Mucosa of descending colon (tissue), 3 donors: ENCODE results near the gene PTBP1. TPM values are rescaled to one million over a fixed set of nuclear protein-coding genes. Genes with fewer than 3 reads are reported as not detected.
A peak's percentile ranks its signal among the peaks of the same experiment; 100 is the strongest.

Experiments used
- ATAC-seq: fragments of 200-7000 bp; cut with Tn5 transposase; one replicate; pipeline ENCODE4 v1.9.1; 2020; ENCODE audit warnings: mild to moderate bottlenecking, moderate library complexity
- DNase-seq, 3 donors: peaks; one replicate each; pipeline ENCODE4 v3.0.0-alpha.2; 2020
- H3K36me3 ChIP-seq: fragments of 200-600 bp; one replicate; pipeline ENCODE4 v1.8.0; 2021; ENCODE audit warnings: low read depth, mild to moderate bottlenecking
- H3K4me1 ChIP-seq: fragments of 200-600 bp; one replicate; pipeline ENCODE4 v1.8.0; 2021; ENCODE audit warnings: low read depth, mild to moderate bottlenecking
- H3K4me3 ChIP-seq: fragments of 200-600 bp; one replicate; pipeline ENCODE4 v1.8.0; 2021; ENCODE audit warnings: mild to moderate bottlenecking
- H3K9me3 ChIP-seq: fragments of 200-600 bp; one replicate; pipeline ENCODE4 v1.8.0; 2021; ENCODE audit warnings: mild to moderate bottlenecking
- intact Hi-C, 2 donors: fragments of 100-400 bp; cut with DNase I in 1 of 2; cut with micrococcal nuclease in 1 of 2; formaldehyde crosslinking; loops; one replicate each; pipeline versions ENCODE4 v1.11.0 to v1.11.1; 2022; cut with DNase I, micrococcal nuclease
- microRNA-seq: library from miRNA; unstranded; fragments of <30 nt; microRNA quantifications from one replicate; pipeline ENCODE4, GENCODE V29; 2019
- total RNA-seq, 3 donors: library from RNA; stranded (reverse); fragmentation: NEBNext Ultra II Directional in 2 of 3; extraction: Animal tissue kit (Norgen Biotek cat#: 25700) in 2 of 3; gene quantifications; one replicate each; pipeline versions ENCODE4 v1.2.1 to v1.2.4, GENCODE V29; 2021 to 2023
- TF ChIP-seq, protein P1 (sequence below): fragments of 200-600 bp; IDR thresholded peaks from one replicate; pipeline ENCODE4 v1.8.0; 2022; ENCODE audit warnings: antibody characterized with exemption, mild to moderate bottlenecking
- donor health status: DM: no; HTN: no; CAD: no; lungs with moderate emphysema.
- donor health status: DM: no; HTN: no; CAD: no.
- donor health status: DM: no; HTN: yes; CAD: no.

Gene PTBP1
- total RNA-seq, 3 donors from 2014 or later: 204 to 305 (median 281) TPM

DNA sequence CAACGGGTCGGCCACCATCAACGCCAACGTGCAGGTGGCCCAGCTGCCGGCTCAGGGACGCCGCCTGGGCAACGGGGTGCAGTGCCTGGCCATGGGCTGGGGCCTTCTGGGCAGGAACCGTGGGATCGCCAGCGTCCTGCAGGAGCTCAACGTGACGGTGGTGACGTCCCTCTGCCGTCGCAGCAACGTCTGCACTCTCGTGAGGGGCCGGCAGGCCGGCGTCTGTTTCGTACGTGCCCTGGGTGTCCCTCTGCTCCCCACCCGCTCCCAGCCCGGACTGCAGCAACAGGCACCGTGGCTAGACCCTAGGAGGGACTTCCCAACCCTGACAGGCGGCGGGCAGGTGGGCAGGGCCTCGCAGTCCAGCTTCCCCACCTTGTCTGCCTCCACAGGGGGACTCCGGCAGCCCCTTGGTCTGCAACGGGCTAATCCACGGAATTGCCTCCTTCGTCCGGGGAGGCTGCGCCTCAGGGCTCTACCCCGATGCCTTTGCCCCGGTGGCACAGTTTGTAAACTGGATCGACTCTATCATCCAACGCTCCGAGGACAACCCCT, 58.4 kb downstream of the PTBP1 start:
- intact Hi-C loops: loop anchor here in 1 of 2 donors (10.0 kb wide), 1 partner anchor 129 kb away; the partner anchor contains the start of gene WDR18
- Histone ChIP-seq H3K4me3 (no peak overlapping the region), H3K36me3 (no peaks in the 10 kb centered on the region), H3K4me1 (peaks cover 3% of the 10 kb centered on the region), H3K9me3 (no peaks in the 10 kb centered on the region)
- ATAC-seq: no peak
- peak in 1 of 3 donors; percentile 52 for DNase-seq
- TF ChIP-seq, protein P1, sequence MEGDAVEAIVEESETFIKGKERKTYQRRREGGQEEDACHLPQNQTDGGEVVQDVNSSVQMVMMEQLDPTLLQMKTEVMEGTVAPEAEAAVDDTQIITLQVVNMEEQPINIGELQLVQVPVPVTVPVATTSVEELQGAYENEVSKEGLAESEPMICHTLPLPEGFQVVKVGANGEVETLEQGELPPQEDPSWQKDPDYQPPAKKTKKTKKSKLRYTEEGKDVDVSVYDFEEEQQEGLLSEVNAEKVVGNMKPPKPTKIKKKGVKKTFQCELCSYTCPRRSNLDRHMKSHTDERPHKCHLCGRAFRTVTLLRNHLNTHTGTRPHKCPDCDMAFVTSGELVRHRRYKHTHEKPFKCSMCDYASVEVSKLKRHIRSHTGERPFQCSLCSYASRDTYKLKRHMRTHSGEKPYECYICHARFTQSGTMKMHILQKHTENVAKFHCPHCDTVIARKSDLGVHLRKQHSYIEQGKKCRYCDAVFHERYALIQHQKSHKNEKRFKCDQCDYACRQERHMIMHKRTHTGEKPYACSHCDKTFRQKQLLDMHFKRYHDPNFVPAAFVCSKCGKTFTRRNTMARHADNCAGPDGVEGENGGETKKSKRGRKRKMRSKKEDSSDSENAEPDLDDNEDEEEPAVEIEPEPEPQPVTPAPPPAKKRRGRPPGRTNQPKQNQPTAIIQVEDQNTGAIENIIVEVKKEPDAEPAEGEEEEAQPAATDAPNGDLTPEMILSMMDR: no peak

DNA sequence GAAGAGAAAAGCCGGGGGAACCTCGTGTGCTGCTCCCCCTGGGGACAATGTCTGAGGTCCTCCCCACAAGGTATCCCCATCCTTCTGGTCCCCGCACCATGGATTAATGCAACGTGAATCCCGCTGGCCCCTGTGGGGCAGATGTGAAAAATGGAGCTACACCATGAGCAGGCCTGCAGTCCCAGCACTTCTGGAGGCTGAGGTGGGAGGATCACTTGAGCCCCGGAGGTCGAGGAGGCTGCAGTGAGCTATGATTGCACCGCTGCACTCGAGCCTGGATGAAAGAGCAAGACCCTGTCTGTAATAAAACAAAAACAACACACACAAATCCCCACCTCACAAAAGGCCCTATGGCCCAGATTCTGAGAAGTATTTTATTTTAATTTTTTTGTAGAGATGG, 61.0 kb downstream of the PTBP1 start:
- no peaks in the 10 kb centered on the region for H3K9me3 ChIP-seq
- no peaks in the 10 kb centered on the region for H3K36me3 ChIP-seq
- no peak for ATAC-seq
- TF ChIP-seq, protein P1: no peak
- peaks cover 5% of the 10 kb centered on the region for H3K4me1 ChIP-seq
- intact Hi-C loops: loop anchor here in 1 of 2 donors (10.0 kb wide), 1 partner anchor 127 kb away; the partner anchor contains the start of gene WDR18
- H3K4me3 ChIP-seq: no peak overlapping the region
- DNase-seq: peak in 1 of 3 donors; percentile 32

DNA sequence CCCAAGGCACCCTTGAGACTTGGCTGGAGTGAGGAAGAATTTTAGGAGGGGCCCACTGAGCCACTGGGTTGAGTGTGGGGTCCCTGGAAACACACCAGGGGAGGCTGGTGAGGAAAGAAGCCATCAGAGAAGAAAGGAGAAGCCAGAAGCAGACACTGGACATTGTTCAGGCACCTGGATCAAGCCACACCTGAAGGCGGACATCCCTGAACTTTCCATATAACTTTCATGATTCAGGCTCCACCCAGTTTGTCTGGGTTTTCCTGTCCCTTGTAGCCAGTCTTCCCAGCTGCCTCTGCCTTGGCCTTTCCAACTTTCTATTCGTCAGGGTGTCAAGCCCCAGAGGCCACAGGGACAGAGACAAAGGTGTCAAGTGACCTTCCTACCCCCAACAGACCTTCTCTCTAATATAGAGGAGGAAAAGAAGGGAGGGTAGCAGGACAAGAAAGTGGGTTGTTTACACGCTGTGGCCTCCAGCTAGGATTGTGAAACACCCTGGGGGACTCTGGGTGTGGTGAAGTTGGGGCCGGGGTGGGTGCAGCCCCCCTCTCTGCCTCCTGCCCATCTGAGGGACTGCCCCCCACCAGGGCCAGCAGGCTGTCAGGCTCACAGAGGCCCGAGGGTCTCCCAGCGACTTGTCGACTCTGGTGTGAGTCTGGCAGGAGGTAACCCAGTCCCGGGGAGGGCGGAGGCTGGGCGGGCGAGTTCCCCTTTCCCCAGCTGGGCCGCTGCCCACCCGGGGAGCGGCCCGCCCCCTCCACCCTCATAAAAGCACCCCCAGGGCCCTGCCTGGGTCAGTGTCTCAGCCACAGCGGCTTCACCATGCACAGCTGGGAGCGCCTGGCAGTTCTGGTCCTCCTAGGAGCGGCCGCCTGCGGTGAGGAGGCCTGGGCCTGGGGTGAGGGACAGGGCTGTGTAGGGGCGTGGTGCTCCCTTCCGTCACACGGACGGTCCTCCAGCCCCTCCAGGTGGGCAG, 61.9 kb downstream of the PTBP1 start, which contains the start of gene CFD:
CFD (plus strand) TSS at position 797 of the 976 bp plus-strand sequence; CDS start at position 823, 26 bp downstream.
- Histone ChIP-seq H3K36me3 (no peaks in the 10 kb centered on the region), H3K9me3 (no peaks in the 10 kb centered on the region), H3K4me1 (peaks cover 10% of the 10 kb centered on the region), H3K4me3 (no peak within 1 kb of the TSS)
- DNase-seq (peak; percentile 52 to 76 (median 69)), ATAC-seq (peak; percentile 4)
- TF ChIP-seq, protein P1: no peak
- intact Hi-C loops: loop anchor here in 1 of 2 donors (10.0 kb wide), 1 partner anchor 126 kb away; the partner anchor contains the start of gene WDR18

DNA sequence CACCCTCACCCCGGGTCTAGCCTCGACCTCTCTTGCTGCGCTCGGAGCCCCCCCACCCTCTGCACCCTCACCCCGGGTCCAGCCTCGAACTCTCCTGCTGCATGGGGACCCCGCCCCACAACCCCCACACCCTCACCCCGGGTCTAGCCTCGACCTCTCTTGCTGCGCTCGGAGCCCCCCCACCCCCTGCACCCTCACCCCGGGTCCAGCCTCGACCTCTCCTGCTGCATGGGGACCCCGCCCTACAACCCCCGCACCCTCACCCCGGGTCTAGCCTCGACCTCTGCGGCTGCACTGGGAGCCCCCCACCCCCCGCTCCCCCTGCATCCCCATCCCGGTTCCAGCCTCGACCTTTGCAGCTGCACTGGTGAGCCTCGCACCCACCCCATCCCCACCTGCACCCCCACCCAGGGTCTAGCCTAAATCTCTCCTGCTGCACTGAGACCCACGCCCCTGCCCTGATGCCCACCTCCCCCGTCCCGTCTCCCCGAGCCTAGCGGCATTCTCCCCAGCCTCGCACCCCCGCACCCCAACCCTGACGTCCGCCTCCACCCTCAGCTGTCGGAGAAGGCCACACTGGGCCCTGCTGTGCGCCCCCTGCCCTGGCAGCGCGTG, 64.0 kb downstream of the PTBP1 start:
- H3K4me3 ChIP-seq: no peak overlapping the region

More for the DNA sequence above, 64.0 kb downstream of the PTBP1 start:
- DNase-seq (peak in 1 of 3 donors; percentile 67), ATAC-seq (no peak)
- no peaks in the 10 kb centered on the region for H3K36me3 ChIP-seq
- TF ChIP-seq, protein P1: no peak
- H3K9me3 ChIP-seq: no peaks in the 10 kb centered on the region
- intact Hi-C loops: loop anchor here (5.0 to 10.0 kb wide), 2 partner anchors 56 to 64 kb away; partner anchors contain the start of genes ARID3A (in 1 of the 2) and KISS1R (in 1 of the 2)
- H3K4me1 ChIP-seq: peaks cover 10% of the 10 kb centered on the region

Small RNA genes lying within 50 kb of the gene (microRNA-seq; reads per million reads assigned to microRNA genes)
- 3.3 reads per million, percentile 15 among the genes with 10 or more reads in this experiment for gene MIR3187
- 0.93 reads per million for gene MIR4745

Other genes with a start within 250 kb of the PTBP1 start
- gene BSG, start 224.9 kb upstream of the PTBP1 start, total RNA-seq: 1,000 to 10,000 TPM in 1 of 3 donors, 100 to 1,000 TPM in 2; 695 to 1,536 (median 896) TPM
- gene HCN2, start 207.6 kb upstream of the PTBP1 start, total RNA-seq: under 1 TPM; 0.12 to 0.89 (median 0.17) TPM
- gene POLRMT, start 163.9 kb upstream of the PTBP1 start, total RNA-seq: 10 to 100 TPM; 48.3 to 61.1 (median 51.1) TPM
- gene FGF22, start 157.6 kb upstream of the PTBP1 start, total RNA-seq: under 1 TPM in 2 of 3 donors, not detected in 1; 0.23 to 0.82 TPM
- 10 to 100 TPM; 47.5 to 69.1 (median 62.0) TPM for gene RNF126, start 134.2 kb upstream of the PTBP1 start, total RNA-seq
- 10 to 100 TPM in 2 of 3 donors, 1 to 10 TPM in 1; 2.6 to 25.0 (median 12.8) TPM for gene FSTL3, start 121.1 kb upstream of the PTBP1 start, total RNA-seq
- gene PRSS57, start 102.0 kb upstream of the PTBP1 start, total RNA-seq: not detected
- gene PALM, start 88.5 kb upstream of the PTBP1 start, total RNA-seq: 10 to 100 TPM in 2 of 3 donors, 1 to 10 TPM in 1; 8.1 to 58.4 (median 13.0) TPM
- gene MISP, start 46.3 kb upstream of the PTBP1 start, total RNA-seq: 100 to 1,000 TPM; 184 to 443 (median 361) TPM
- under 1 TPM in 1 of 3 donors, not detected in 2; 0.19 TPM for gene PLPPR3, start 24.5 kb downstream of the PTBP1 start, total RNA-seq
- gene AZU1, start 30.4 kb downstream of the PTBP1 start, total RNA-seq: under 1 TPM in 1 of 3 donors, not detected in 2; 0.25 TPM
- gene PRTN3, start 43.5 kb downstream of the PTBP1 start, total RNA-seq: not detected
- 1 to 10 TPM in 1 of 3 donors, under 1 TPM in 2; 0.43 to 1.2 (median 0.77) TPM for gene ELANE, start 54.9 kb downstream of the PTBP1 start, total RNA-seq
- gene CFD, start 62.2 kb downstream of the PTBP1 start, total RNA-seq: 100 to 1,000 TPM in 2 of 3 donors, 10 to 100 TPM in 1; 43.1 to 209 (median 110) TPM
- gene MED16, start 95.7 kb downstream of the PTBP1 start, total RNA-seq: 10 to 100 TPM; 53.4 to 77.4 (median 61.4) TPM
- not detected for gene RNU6-9, start 96.0 kb downstream of the PTBP1 start, total RNA-seq
- 10 to 100 TPM; 52.6 to 62.6 (median 54.8) TPM for gene R3HDM4, start 115.8 kb downstream of the PTBP1 start, total RNA-seq
- not detected for gene KISS1R, start 119.9 kb downstream of the PTBP1 start, total RNA-seq
- gene ARID3A, start 128.6 kb downstream of the PTBP1 start, total RNA-seq: 10 to 100 TPM; 10.1 to 16.0 (median 14.5) TPM
- 10 to 100 TPM; 23.8 to 42.0 (median 33.0) TPM for gene WDR18, start 186.9 kb downstream of the PTBP1 start, total RNA-seq
- not detected for gene GRIN3B, start 203.0 kb downstream of the PTBP1 start, total RNA-seq
- gene TMEM259, start 223.7 kb downstream of the PTBP1 start, total RNA-seq: 100 to 1,000 TPM; 185 to 199 (median 190) TPM
- not detected for gene RNU6-2, start 224.1 kb downstream of the PTBP1 start, total RNA-seq
- gene CNN2, start 229.2 kb downstream of the PTBP1 start, total RNA-seq: 10 to 100 TPM; 65.0 to 88.8 (median 84.7) TPM
- 10 to 100 TPM; 23.5 to 25.6 (median 25.6) TPM for gene ABCA7, start 242.7 kb downstream of the PTBP1 start, total RNA-seq